ENCODE results near the gene MRPL33.
A peak's percentile ranks its signal among the peaks of the same experiment; 100 is the strongest.
"Not testable (repeated sequence)": the region's sequence is repeated elsewhere in the genome, so short reads cannot be mapped to it uniquely, and the experiment has no call there.

Gene MRPL33

DNA sequence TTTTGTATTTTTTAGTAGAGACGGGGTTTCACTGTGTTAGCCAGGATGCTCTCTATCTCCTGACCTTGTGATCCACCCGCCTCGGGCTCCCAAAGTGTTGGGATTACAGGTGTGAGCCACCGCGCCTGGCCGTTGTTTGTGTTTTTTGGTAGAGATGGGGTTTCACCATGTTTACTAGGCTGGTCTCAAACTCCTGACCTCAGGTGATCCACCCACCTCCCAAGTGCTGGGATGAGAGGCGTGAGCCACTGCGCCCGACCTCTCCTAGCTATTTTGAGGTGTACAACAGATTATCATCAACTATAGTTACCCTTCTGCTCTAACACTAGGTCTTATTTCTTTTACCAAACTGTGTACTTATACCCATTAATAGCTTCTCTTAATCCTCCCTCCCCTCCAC, 28.9 kb upstream of the MRPL33 start:
- DNase-seq, result no peak

DNA sequence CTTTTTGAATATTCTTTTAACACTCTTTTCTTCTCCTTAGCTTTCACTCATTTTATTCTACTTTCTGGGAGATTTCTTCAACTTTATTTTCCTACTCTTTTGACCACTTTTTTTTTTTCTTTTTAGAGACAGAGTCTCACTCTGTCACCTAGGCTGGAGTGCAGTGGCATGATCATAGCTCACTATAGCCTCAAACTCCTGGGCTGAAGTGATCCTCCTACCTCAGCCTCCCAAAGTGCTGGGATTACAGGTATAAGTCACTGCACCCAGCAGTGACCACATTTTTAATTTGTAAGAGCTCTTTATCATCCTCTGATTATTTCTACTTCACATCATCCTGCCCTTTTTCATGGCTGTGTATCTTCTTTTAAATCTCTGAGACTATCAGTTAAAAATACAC, 26.0 kb upstream of the MRPL33 start:
- not testable (repeated sequence) for DNase-seq

GRCh38 chr2:27746325-27746724, 25.2 kb upstream of the MRPL33 start:
- no peak for DNase-seq

DNA sequence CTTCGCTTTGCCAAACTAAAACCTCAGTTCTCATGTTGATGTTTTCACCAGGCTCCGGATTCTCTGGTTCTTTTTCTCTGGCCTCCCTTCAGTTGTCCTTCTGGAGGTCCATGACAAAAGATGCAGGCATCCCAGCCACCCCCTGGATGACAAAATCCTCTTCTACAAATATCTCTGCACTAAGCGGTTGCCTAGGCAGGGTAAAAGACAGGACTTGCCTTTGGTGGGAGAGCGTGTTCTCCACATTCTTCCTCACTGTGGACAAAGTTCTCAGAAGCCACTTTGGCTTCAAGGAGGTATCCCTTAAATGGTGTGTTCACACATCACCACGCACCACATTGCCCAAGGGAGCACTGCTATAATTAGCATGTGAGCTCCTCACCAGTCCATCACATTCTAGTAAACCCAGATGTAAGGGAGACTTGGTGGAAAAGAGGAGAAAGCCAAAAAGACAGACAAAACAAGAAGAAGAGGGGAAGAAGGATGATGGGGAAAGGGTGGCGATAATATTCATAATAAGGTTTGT, 23.6 kb upstream of the MRPL33 start:
- DNase-seq, result no peak

GRCh38 chr2:27748803-27749554, 22.5 kb upstream of the MRPL33 start:
- not testable (repeated sequence) for DNase-seq

- DNase-seq, result no peak
Measured at GRCh38 chr2:27751377-27751776, 20.1 kb upstream of the MRPL33 start.

- no peak for DNase-seq
Measured at GRCh38 chr2:27752551-27753237, 18.8 kb upstream of the MRPL33 start.

DNA sequence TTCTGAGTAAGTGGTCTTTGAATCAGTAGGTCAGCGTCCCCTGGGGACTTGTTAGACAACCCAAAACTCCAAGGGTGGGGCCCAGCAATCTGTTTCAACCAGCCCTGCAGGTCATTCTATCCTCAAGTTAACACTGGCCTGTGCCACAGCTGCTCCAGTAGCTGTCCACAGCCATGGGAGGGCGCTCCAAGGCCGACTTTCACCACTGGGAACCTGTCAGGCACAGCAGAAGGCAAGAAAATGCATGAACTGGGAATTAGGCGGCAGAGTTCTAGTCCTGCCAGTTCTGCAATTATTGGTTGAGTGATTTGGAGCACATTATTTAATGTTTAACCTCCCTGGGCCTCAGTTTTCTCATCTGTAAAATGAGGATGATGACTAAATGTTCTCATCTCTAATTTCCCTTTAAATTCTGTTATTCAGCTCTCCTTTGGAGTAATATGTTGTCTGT, 17.4 kb upstream of the MRPL33 start:
- DNase-seq, result peak; percentile 38

- DNase-seq, result no peak
Measured at GRCh38 chr2:27754831-27755230, 16.7 kb upstream of the MRPL33 start.

GRCh38 chr2:27756091-27756490, 15.4 kb upstream of the MRPL33 start:
- DNase-seq, result no peak

GRCh38 chr2:27756544-27757498, 14.7 kb upstream of the MRPL33 start:
- no peak for DNase-seq

GRCh38 chr2:27762951-27763906, 8.3 kb upstream of the MRPL33 start:
- no peak for DNase-seq

GRCh38 chr2:27763907-27764267, 7.6 kb upstream of the MRPL33 start:
- DNase-seq, result no peak

DNA sequence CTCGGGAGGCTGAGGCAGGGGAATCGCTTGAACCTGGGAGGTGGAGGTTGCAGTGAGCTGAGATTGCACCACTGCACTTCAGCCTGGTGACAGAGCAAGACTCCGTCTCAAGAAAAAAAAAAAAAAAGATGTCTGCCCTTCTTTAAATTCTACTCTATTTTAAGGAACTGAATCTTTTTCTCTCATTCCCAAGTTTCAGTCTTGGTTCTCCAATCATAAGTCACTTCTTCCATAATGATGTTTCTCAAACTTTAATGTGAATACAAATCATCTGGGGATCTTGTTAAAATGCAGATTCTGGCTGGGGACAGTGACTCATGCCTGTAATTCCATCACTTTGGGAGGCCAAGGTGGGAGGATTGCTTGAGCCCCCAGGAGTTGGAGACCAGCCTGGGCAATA, 7.0 kb upstream of the MRPL33 start:
- not testable (repeated sequence) for DNase-seq

GRCh38 chr2:27765621-27766286, 5.8 kb upstream of the MRPL33 start:
- peak; percentile 84 for DNase-seq

DNA sequence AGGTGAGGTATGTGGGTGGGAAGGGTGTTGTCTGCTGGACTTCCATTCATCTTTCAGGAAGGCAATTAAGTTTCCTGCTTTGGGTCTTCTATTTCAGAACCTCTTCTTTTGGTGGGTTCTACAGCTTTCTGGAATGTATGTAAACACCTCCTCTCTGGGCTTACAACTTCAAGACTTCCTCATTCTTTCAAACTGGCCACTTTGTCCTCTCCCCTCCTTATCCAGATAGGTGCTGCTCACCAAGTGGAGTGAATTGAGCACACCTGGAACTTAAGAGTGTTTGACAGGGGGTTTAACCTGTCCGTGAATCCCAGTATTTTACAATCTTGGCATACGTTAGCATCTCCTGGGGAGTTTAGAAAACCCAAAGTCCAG, 5.2 kb upstream of the MRPL33 start:
- DNase-seq, result no peak

DNA sequence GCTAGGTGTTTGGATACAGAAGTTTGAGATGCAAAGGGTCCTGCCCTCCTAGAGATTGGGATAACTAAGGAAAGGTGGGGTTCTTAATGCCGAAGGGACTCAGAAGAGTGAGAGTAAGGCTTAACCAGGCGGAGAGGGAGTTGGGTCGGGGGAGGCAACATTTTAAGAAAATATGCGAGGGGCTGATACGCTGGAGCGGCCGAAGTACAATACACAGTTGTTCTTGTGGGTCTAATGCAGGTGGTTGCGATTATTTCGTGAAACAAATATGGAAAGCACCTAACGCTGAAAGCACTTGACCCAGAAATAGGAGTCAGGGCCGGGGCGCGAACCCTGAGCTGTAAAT, 344 bp upstream of the MRPL33 start:
- no peak for DNase-seq

DNA sequence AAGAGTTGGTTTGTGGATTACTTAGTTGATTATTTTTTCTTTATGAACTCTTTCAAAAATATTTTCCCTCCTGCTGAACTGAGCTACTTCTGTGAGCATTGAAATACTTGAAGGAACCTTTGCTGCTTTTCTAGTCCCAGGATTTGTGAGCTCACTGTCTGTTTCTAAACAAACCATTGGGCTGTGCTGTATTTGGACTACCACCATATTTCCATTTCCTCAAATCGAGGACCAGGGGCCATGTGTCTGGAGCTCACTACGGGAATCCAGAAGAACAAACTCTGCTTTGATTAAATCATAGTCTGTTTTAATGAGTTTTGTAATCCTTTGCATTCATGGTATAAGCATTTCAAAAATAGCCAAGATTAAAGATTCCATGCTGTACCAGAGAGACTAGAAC, 1.3 kb downstream of the MRPL33 start:
- DNase-seq, result no peak

DNA sequence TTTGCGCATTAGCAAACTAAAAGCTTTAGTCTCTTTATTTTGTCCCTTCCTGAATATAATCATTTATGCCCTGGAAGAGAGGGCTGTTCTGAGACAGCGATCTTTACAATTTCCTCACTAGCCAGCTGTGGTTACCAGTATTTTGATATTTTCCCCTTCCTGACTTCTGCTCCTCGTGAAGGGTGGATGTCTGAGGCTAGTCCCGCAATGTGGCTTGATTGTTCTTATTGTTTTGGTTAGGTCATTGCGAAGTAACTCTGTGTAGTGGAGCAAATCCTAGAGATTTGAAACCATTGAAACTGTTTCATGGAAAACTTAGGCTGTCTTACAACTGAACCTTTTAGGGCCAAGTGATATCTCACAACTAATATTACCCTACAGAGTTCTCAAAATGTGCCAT, 2.4 kb downstream of the MRPL33 start:
- no peak for DNase-seq

DNA sequence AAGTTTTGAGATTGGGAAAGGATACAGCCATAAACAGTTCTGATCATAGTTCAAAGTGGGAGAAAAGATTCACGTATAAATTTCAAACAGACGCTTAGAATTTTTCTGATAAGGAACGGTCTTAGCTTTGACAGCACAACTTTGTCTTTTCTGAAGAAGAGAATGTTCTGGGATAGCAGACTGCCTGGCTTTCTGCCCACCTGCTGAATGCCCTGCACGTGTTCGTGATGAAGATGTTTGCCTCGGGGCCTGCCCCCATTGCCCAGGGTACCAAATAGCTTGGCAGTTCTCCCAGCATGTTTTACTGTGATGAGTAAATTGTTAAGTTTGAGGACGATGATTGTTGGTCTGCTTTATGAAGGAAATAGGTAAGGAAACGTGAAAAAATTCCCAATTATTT, 4.6 kb downstream of the MRPL33 start:
- no peak for DNase-seq

- no peak for DNase-seq
Measured at GRCh38 chr2:27776696-27777095, 5.2 kb downstream of the MRPL33 start.
